HepG2 (cell line): Measurements from ENCODE around the gene PEX5L. TPM values are rescaled to one million over a fixed set of nuclear protein-coding genes. Genes with fewer than 3 reads are reported as not detected.

ENCODE experiments used
- ATAC-seq: fragments of 200-7000 bp; cut with Tn5 transposase; 3 replicates; pipeline ENCODE4 v1.9.1; 2020; ENCODE audit warnings: mild to moderate bottlenecking, moderate library complexity
- BruUV-seq: library from RNA; stranded (reverse); fragments of 400-500 nt; replicated peaks from 2 replicates; lab custom pipeline; 2021; lab: Mats Ljungman, UMichigan
- CTCF ChIA-PET: fragments of 300-600 bp; formaldehyde crosslinking; extraction: SDS; loops from one replicate; lab custom pipeline; 2021; ENCODE audit warnings: low total read pairs, inconsistent platforms, low intra/inter-chr PET ratio; lab: Yijun Ruan, JAX
- POLR2A ChIA-PET: fragments of 350-600 bp; sonication (Branson Sonifier 250); formaldehyde crosslinking; loops from one replicate; lab custom pipeline; 2020; ENCODE audit warnings: antibody characterized with exemption, inconsistent platforms; lab: Yijun Ruan, JAX
- DNase-seq: peaks from one replicate; pipeline ENCODE4 v3.0.0-alpha.2; 2015; ENCODE audit warnings: low spot score
- FAIRE-seq: peaks from 3 replicates; lab custom pipeline; 2011; peaks lifted over from hg19 to GRCh38; lab: Jason Lieb, UNC
- H2AFZ ChIP-seq: one replicate; pipeline ENCODE4 v1.6.1; 2011; ENCODE audit warnings: low read length, inconsistent platforms
- H3K27ac ChIP-seq: fragments of 300-600 bp; 3 replicates; pipeline ENCODE4 v1.8.0; 2011; ENCODE audit warnings: mixed run types, mild to moderate bottlenecking, mixed read lengths, low read length, inconsistent platforms; ENCODE audit not compliant: insufficient read depth; ENCODE audit errors: extremely low read length
- H3K27me3 ChIP-seq, 2 experiments: fragments of 200-600 bp in 1 of 2; 2 replicates in 1 of 2; 3 replicates in 1 of 2; pipeline versions ENCODE4 v1.6.0 to v1.8.0; 2011; ENCODE audit warnings: low read length in 2 of 2, mild to moderate bottlenecking in 2 of 2, moderate library complexity in 2 of 2, inconsistent platforms in 1 of 2; ENCODE audit not compliant: insufficient read depth in 2 of 2, control insufficient read depth in 1 of 2
- H3K36me3 ChIP-seq, 2 experiments: fragments of 200-600 bp in 1 of 2; replicated peaks in 1 of 2; 2 replicates in 1 of 2; 3 replicates in 1 of 2; pipeline versions ENCODE4 v1.5.1 to v1.8.0; 2011; ENCODE audit warnings: low read length in 2 of 2, inconsistent platforms in 1 of 2; ENCODE audit not compliant: insufficient read depth in 2 of 2, control insufficient read depth in 1 of 2
- H3K4me1 ChIP-seq: 2 replicates; pipeline ENCODE4 v1.5.1; 2012; ENCODE audit warnings: low read length, inconsistent platforms; ENCODE audit not compliant: insufficient read depth
- H3K4me2 ChIP-seq: 2 replicates; pipeline ENCODE4 v1.6.0; 2011; ENCODE audit warnings: low read depth, low read length, inconsistent platforms
- H3K4me3 ChIP-seq, 3 experiments: fragments of 200-600 bp in 1 of 3; sonication (generic), shearing (Covaris generic) in 1 of 3; replicated peaks in 1 of 3; 2 replicates each; pipeline ENCODE4 v1.5.1; 2011 to 2016; ENCODE audit warnings: low read length in 3 of 3, inconsistent platforms in 2 of 3, low read depth in 2 of 3, mild to moderate bottlenecking in 2 of 3, control low read depth in 1 of 3, mixed read lengths in 1 of 3; ENCODE audit not compliant: insufficient read depth in 1 of 3
- H3K79me2 ChIP-seq: one replicate; pipeline ENCODE4 v1.6.1; 2011; ENCODE audit warnings: low read length, inconsistent platforms; ENCODE audit not compliant: insufficient read depth
- H3K9ac ChIP-seq: 2 replicates; pipeline ENCODE4 v1.6.0; 2011; ENCODE audit warnings: mild to moderate bottlenecking, low read depth, low read length, inconsistent platforms; ENCODE audit not compliant: insufficient read depth
- H3K9me3 ChIP-seq: 2 replicates; pipeline ENCODE4 v1.5.1; 2012; ENCODE audit warnings: mild to moderate bottlenecking, low read length
- H4K20me1 ChIP-seq: 2 replicates; pipeline ENCODE4 v1.6.0; 2011; ENCODE audit warnings: inconsistent platforms, mild to moderate bottlenecking, low read length, moderate library complexity; ENCODE audit not compliant: insufficient read depth
- AGO1 ChIP-seq: fragments of 200-400 bp; formaldehyde crosslinking; IDR thresholded peaks from 2 replicates; pipeline ENCODE4 v1.6.1; 2017; ENCODE audit warnings: mild to moderate bottlenecking, low read depth, low read length, moderate library complexity; ENCODE audit not compliant: poor library complexity, severe bottlenecking
- CREB3 ChIP-seq: sonication (generic); formaldehyde crosslinking; IDR thresholded peaks from 2 replicates; pipeline ENCODE4 v1.5.0; 2020; ENCODE audit warnings: missing genetic modification reagents
- GPN1 ChIP-seq: sonication (generic); formaldehyde crosslinking; IDR thresholded peaks from 2 replicates; pipeline ENCODE4 v1.5.1; 2020; ENCODE audit warnings: missing genetic modification reagents, borderline replicate concordance
- HINFP ChIP-seq: sonication (generic); formaldehyde crosslinking; IDR thresholded peaks from 2 replicates; pipeline ENCODE4 v1.4.0; 2020; ENCODE audit warnings: low read depth, mild to moderate bottlenecking, missing genetic modification reagents
- HNRNPK ChIP-seq: fragments of 200-400 bp; formaldehyde crosslinking; IDR thresholded peaks from 2 replicates; pipeline ENCODE4 v1.6.1; 2018; ENCODE audit warnings: low read length, low read depth, moderate library complexity, mild to moderate bottlenecking; ENCODE audit not compliant: poor library complexity, severe bottlenecking
- HNRNPLL ChIP-seq: fragments of 200-400 bp; formaldehyde crosslinking; IDR thresholded peaks from 2 replicates; pipeline ENCODE4 v1.6.1; 2017; ENCODE audit warnings: mild to moderate bottlenecking, low read depth, low read length; ENCODE audit not compliant: poor library complexity, severe bottlenecking
- KAT2B ChIP-seq: fragments of 150-350 bp; IDR thresholded peaks from 2 replicates; pipeline ENCODE4 v1.6.1; 2014; ENCODE audit warnings: low read depth, low read length, borderline replicate concordance
- REXO4 ChIP-seq: sonication (generic); formaldehyde crosslinking; IDR thresholded peaks from 2 replicates; pipeline ENCODE4 v1.8.0; 2022; ENCODE audit warnings: missing genetic modification reagents, mild to moderate bottlenecking, borderline replicate concordance
- SRSF4 ChIP-seq: fragments of 200-400 bp; formaldehyde crosslinking; IDR thresholded peaks from one replicate; pipeline ENCODE4 v1.6.1; 2018; ENCODE audit warnings: mild to moderate bottlenecking, low read depth, low read length, moderate library complexity; ENCODE audit not compliant: poor library complexity, severe bottlenecking
- TAF15 ChIP-seq: fragments of 200-400 bp; formaldehyde crosslinking; IDR thresholded peaks from one replicate; pipeline ENCODE4 v1.6.1; 2018; ENCODE audit warnings: mild to moderate bottlenecking, low read depth, low read length; ENCODE audit not compliant: poor library complexity, severe bottlenecking
- TEAD3 ChIP-seq: optimal IDR thresholded peaks from 2 replicates; pipeline ENCODE3; 2016; ENCODE audit warnings: borderline replicate concordance
- ZBTB43 ChIP-seq: sonication (generic); formaldehyde crosslinking; conservative IDR thresholded peaks from 2 replicates; pipeline ENCODE4 v1.4.0; 2020; ENCODE audit warnings: missing genetic modification reagents
- ZNF10 ChIP-seq: sonication (generic); formaldehyde crosslinking; IDR thresholded peaks from 2 replicates; pipeline ENCODE4 v1.4.0; 2020; ENCODE audit warnings: mild to moderate bottlenecking, low read depth, missing genetic modification reagents, borderline replicate concordance
- ZNF713 ChIP-seq: sonication (generic); formaldehyde crosslinking; IDR thresholded peaks from 2 replicates; pipeline ENCODE4 v1.4.0; 2020; ENCODE audit warnings: mild to moderate bottlenecking, missing genetic modification reagents
- ZNF784 ChIP-seq: sonication (generic); formaldehyde crosslinking; IDR thresholded peaks from 2 replicates; pipeline ENCODE4 v1.5.1; 2020; ENCODE audit warnings: missing genetic modification reagents, mild to moderate bottlenecking, borderline replicate concordance
- WGBS: methylation state at CpG from one replicate; pipeline ENCODE4 v1.1.6; 2017; ENCODE audit warnings: low lambda C conversion rate; 5-methylcytosine and 5-hydroxymethylcytosine counted together
- in situ Hi-C: cut with HindIII; loops from 2 replicates; pipeline ENCODE4 v1.10.0; 2017; ENCODE audit warnings: low pct_unique_long_range_greater_than_20kb; ENCODE audit not compliant: extremely low pct_ligation_motif_present
- intact Hi-C: fragments of 100-400 bp; cut with micrococcal nuclease; formaldehyde crosslinking; loops from one replicate; pipeline ENCODE4 v1.10.0; 2022; ENCODE audit not compliant: unreplicated experiment
- polyA plus RNA-seq, 8 experiments: library from polyadenylated mRNA; depleted of rRNA in 3 of 8; stranded (reverse) in 7 of 8; unstranded in 1 of 8; fragments of >200 nt; fragmentation: Illumina TruSeq in 4 of 8; extraction: Trizol in 4 of 8; gene quantifications; 2 replicates each; pipeline versions ENCODE4 v1.2.1 to v1.2.3, GENCODE V29; 2011 to 2016; ENCODE audit warnings: low read depth in 4 of 8, missing spikeins in 1 of 8, mixed read lengths in 1 of 8; ENCODE audit not compliant: insufficient read depth in 1 of 8
- total RNA-seq, 5 experiments: library from RNA; depleted of rRNA; stranded (reverse); fragments of >200 nt; fragmentation: Illumina TruSeq; extraction: Trizol; gene quantifications; 2 replicates each; pipeline ENCODE4 v1.2.3, GENCODE V29; 2016; ENCODE audit warnings: low read depth in 1 of 5

Gene PEX5L
- total and polyA plus RNA-seq, 2 of the 13 experiments (the other 11 are each of a cell fraction or from before 2014, with no cell fraction given): not detected

GRCh38 chr3:179961703-179962078 lies 75.0 kb downstream of the PEX5L start:
- Histone ChIP-seq H3K9me3 (no peaks in the 10 kb centered on the region), H3K36me3 (no peaks in the 10 kb centered on the region)
- FAIRE-seq: no peak
- TF ChIP-seq TEAD3 (CRISPR knock-in tag): no peak
- TF ChIP-seq TAF15: no peak
- no peak for TF ChIP-seq CREB3 (CRISPR knock-in tag)
- TF ChIP-seq ZNF784 (CRISPR knock-in tag): no peak
- no peak for TF ChIP-seq HNRNPLL
- no peak for TF ChIP-seq GPN1 (CRISPR knock-in tag)
- no peak for TF ChIP-seq ZNF10 (CRISPR knock-in tag)
- no peak for TF ChIP-seq AGO1
- TF ChIP-seq HNRNPK: no peak
- TF ChIP-seq SRSF4: no peak
- no peak for TF ChIP-seq REXO4 (CRISPR knock-in tag)
- TF ChIP-seq ZBTB43 (CRISPR knock-in tag): no peak
- no peak for TF ChIP-seq KAT2B
- no peak for TF ChIP-seq ZNF713 (CRISPR knock-in tag)
- TF ChIP-seq HINFP (CRISPR knock-in tag): no peak
- TF ChIP-seq, all 625 proteins: peak for 0
- no TSS peak for BruUV-seq
- ATAC-seq (no peak), DNase-seq (no peak)
- POLR2A ChIA-PET: no interaction called here
- Histone ChIP-seq H2AFZ (no peak overlapping the region), H3K4me3 (no peak overlapping the region), H3K4me2 (no peak overlapping the region), H3K27ac (no peak overlapping the region), H4K20me1 (no peaks in the 10 kb centered on the region), H3K9ac (no peak overlapping the region), H3K4me1 (no peaks in the 10 kb centered on the region), H3K27me3 (peaks cover 0 to 3% of the 10 kb centered on the region in 2 experiments; a peak in 1 of 5 replicates), H3K79me2 (no peaks in the 10 kb centered on the region)
- in situ Hi-C loops (no loop called here), intact Hi-C loops (no loop called here)
- CTCF ChIA-PET: no interaction called here
- WGBS: 3% methylated on average over 5 of the region's 5 CpGs
